ENCODE results near the gene ZNF816. TPM values are rescaled to one million over a fixed set of nuclear protein-coding genes. Genes with fewer than 3 reads are reported as not detected.
A peak's percentile ranks its signal among the peaks of the same experiment; 100 is the strongest.
"Not testable (repeated sequence)": the region's sequence is repeated elsewhere in the genome, so short reads cannot be mapped to it uniquely, and the experiment has no call there.

The ZNF816 gene
- total RNA-seq, 1 donor from 2014 or later, result 2.5 TPM

DNA sequence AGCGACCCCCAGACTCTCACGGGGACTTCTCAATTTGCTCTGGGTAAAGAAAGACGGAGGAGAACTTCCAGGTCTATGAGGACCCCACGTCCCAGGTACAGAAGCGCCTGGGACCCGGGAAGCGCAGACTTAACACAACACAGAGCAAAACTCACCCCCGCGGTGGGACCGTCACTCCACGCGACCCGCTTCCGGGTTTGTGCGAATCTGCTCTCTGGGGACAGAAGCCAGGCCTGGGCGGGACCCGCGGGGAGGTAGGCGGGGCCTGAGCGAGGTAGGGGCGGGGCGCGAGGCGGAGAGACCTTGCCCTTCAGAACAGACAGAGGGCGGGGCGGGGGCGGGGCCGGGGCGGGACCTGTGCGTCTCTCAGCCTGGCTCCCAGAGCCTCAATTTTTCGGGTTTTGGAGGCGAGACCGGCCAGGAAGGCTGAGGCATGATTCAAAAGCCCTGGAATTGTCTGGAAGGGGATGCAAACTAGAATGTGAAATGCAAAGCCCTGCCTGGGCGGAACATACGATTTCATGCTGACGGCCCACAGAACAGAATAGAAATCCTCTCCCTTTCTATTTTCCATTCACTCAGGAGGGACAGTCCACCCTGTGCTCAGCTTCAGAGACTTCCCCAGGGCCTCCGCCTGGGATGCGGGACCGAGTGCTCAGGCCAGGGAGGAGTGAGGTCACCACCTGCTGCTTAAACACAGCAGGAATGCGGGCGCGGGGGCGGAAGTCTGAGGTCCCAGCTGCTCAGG lies 20.1 kb downstream of the ZNF816 start:
- no peak for DNase-seq (ENCODE audit: low read depth)
- TF ChIP-seq, protein P1, sequence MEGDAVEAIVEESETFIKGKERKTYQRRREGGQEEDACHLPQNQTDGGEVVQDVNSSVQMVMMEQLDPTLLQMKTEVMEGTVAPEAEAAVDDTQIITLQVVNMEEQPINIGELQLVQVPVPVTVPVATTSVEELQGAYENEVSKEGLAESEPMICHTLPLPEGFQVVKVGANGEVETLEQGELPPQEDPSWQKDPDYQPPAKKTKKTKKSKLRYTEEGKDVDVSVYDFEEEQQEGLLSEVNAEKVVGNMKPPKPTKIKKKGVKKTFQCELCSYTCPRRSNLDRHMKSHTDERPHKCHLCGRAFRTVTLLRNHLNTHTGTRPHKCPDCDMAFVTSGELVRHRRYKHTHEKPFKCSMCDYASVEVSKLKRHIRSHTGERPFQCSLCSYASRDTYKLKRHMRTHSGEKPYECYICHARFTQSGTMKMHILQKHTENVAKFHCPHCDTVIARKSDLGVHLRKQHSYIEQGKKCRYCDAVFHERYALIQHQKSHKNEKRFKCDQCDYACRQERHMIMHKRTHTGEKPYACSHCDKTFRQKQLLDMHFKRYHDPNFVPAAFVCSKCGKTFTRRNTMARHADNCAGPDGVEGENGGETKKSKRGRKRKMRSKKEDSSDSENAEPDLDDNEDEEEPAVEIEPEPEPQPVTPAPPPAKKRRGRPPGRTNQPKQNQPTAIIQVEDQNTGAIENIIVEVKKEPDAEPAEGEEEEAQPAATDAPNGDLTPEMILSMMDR (conservative IDR thresholded peaks at IDR 0.05; ENCODE audit: low read depth, low read length), result no peak
- peak overlapping the region; percentile 79 for H3K4me3 ChIP-seq (ENCODE audit: low read depth, low read length)

DNA sequence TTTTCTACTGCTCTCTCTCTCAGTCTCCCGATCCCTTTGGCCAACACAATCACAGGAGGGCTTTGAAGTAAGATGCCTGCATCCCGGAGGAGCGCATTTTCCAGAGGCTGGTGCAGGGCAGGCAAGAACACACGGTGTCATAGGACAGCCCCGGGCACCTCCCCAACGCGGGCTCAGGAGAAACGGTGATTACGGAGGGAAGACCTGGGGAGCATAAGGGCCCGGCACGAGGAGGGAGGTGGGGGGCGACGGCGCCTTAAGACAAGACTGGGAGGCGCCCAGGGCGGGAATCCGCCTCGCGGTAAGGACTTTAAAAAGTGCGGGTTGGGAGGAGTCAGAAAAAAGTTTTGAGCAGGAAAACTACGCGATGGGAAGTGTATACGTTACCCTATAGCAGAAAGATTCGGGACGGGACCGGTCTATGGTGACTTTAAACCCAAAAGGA lies 20.7 kb downstream of the ZNF816 start:
- TF ChIP-seq, protein P1 (conservative IDR thresholded peaks at IDR 0.05; ENCODE audit: low read depth, low read length), result no peak
- peak overlapping the region; percentile 79 for H3K4me3 ChIP-seq (ENCODE audit: low read depth, low read length)
- no peak for DNase-seq (ENCODE audit: low read depth)

DNA sequence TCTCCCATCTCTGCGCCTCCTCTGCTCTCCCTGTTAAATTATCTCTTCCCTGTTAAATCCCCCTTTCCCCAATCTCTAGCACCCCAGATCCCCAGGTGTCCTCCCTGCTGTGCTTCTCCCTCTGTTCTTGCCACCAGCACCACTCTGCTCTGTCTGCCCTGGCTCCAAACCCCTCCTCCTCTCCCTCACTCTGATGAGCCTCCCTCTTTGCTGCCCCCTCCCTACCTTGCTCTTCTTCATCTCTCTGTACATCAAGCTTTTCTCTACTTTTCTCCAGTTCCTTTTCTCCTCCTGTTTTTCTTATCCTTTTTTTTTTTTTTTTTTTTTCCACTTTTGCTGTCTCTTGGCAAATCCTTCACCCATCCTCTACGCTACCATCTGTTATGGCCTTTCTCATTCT lies 21.2 kb downstream of the ZNF816 start:
- H3K4me3 ChIP-seq (ENCODE audit: low read depth, low read length), result peak overlapping the region; percentile 79
- not testable (repeated sequence) for DNase-seq (ENCODE audit: low read depth)

DNA sequence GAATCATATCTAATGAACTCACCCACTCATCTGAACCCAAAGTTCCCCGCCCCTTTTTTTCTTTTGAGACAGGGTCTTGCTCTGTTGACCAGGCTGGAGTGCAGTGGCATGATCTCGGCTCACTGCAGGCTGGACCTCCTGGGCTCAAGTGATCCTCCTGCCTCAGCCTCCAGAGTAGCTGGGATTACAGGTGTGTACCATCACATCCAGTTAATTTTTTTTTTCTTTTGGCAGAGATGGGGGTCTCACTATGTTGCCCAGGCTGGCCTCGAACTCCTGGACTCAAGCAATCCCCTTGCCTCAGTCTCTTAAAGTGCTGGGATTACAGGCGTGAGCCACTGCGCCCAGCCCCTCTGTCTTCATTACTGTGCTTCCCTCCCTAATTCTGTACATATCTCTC lies 21.8 kb downstream of the ZNF816 start:
- peak overlapping the region; percentile 79 for H3K4me3 ChIP-seq (ENCODE audit: low read depth, low read length)
- DNase-seq (ENCODE audit: low read depth), result not testable (repeated sequence)

DNA sequence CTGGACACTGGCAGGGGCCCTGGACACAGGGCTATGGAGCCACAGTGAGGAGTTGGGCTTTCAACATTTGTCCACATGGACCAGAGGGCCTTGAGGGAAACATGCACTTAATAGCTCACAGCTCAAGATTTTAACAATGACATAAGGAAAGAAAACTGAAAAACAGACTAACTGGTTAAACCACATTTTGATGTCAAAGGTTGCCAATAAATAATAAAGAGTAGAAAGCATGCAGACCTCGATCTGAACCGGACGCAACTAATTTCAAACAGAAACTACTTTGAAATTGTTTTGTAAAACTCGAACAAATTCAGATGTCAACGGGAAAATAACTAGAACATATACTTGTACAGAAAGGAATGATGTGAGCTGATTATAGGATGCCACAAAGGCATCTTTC lies 23.9 kb downstream of the ZNF816 start:
- H3K4me3 ChIP-seq (ENCODE audit: low read depth, low read length), result peak overlapping the region; percentile 6
- TF ChIP-seq, protein P1 (conservative IDR thresholded peaks at IDR 0.05; ENCODE audit: low read depth, low read length), result no peak
- DNase-seq (ENCODE audit: low read depth), result no peak

DNA sequence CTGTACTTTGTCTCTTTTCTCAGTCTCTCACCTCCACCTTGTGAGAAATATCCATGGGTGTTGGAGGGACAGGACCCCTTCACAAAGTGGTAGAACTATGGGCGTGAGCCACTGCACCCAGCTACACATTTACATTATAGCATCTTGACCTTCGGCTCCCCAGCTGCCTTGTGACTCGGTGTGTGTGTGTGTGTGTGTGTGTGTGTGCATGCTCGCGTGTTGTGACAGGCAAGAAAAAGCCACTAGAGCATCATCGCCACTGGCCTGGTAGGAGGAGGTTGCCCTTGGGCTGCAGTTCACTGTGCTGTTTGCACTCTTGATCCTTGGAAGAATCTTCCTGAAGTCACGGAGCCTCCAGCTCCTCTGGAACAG lies 25.7 kb downstream of the ZNF816 start:
- TF ChIP-seq, protein P1 (conservative IDR thresholded peaks at IDR 0.05; ENCODE audit: low read depth, low read length), result no peak
- DNase-seq (ENCODE audit: low read depth), result no peak
- no peak overlapping the region for H3K4me3 ChIP-seq (ENCODE audit: low read depth, low read length)

DNA sequence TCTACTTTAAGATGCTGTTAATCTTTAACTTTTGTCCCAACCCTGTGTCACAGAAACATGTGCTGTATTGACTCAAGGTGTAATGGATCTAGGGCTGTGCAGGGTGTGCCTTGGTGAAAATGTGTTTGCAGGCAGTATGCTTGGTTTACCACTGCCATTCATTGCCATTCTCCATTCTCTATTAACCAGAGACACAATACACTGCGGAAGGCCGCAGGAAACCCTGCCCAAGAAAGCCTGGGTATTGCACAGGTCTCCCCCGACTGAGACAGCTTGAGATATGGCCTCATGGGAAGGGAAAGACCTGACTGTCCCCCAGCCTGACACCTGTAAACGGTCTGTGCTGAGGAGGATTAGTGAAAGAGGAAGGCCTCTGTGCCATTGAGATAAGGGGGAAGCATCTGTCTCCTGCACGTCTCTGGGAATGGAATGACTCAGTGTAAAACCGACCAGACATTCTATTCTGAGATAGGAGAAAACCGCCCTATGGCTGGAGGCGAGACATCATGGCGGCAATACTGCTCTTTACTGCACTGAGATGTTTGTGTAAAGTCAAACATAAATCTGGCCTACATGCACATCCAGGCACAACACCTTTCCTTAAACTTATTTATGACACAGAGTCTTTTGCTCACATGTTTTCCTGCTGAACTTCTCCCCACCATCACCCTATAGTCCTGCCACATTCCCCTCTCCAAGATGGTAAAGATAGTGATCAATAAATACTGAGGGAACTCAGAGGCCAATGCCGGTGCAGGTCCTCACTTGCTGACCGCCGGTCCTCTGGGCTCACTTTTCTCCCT lies 26.3 kb downstream of the ZNF816 start:
- H3K4me3 ChIP-seq (ENCODE audit: low read depth, low read length), result no peak overlapping the region
- TF ChIP-seq, protein P1 (conservative IDR thresholded peaks at IDR 0.05; ENCODE audit: low read depth, low read length), result no peak
- peak; percentile 76 for DNase-seq (ENCODE audit: low read depth)

DNA sequence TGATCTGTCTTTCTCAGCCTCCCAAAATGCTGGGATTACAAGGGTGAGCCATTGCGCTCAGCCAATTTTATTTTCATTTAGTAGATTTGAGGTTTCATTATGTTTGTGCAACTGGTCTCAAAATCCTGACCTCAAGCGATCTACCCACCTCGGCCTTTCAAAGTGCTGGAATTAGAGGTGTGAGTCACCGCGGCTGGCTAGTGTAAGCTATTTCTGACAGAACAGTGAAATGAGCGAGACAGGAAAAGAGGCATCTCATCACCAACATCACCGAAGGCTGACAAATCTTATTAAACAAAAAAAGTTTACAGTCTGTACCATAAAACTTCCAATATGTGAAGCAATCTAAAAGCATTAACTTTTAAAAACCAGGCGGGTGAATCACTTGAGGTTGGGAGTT lies 27.2 kb downstream of the ZNF816 start:
- H3K4me3 ChIP-seq (ENCODE audit: low read depth, low read length), result peak overlapping the region; percentile 4
- DNase-seq (ENCODE audit: low read depth), result no peak
- TF ChIP-seq, protein P1 (conservative IDR thresholded peaks at IDR 0.05; ENCODE audit: low read depth, low read length), result no peak

DNA sequence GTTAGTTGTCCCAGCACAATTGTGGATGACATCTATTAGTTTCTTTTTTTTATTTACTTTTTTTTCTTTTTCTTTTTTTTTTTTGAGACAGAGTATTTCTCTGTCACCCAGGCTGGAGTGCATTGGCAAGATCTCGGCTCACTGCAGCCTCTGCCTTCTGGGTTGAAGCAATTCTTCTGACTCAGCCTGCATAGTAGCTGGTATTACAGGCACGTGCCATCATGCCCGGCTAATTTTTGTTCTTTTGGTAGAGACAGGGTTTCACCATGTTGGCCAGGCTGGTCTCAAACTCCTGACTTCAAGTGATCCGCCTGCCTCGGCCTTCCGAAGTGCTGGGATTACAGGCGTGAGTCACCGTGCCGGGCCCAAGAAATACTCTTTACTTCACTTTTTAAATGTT lies 38.0 kb downstream of the ZNF816 start:
- DNase-seq (ENCODE audit: low read depth); H3K4me3 ChIP-seq (ENCODE audit: low read depth, low read length): not testable (repeated sequence)

Measured in epithelial cell of proximal tubule (primary cell).